Cardiac muscle cell (in vitro differentiated cells and primary cell): ENCODE results near the gene SEPTIN8. TPM values are rescaled to one million over a fixed set of nuclear protein-coding genes. Genes with fewer than 3 reads are reported as not detected.

Experiments used
- DNase-seq, 2 donors: peaks; one replicate each; pipeline versions ENCODE4 v3.0.0 to v3.0.0-alpha.2; 2010 to 2017; ENCODE audit warnings: low read depth in 1 of 2, low spot score in 1 of 2
- H3K27ac ChIP-seq: fragments of 200-600 bp; sonication (generic); 2 replicates; pipeline ENCODE4 v1.5.1; 2016
- H3K27me3 ChIP-seq: fragments of 200-600 bp; sonication (generic); 2 replicates; pipeline ENCODE4 v1.6.0; 2016; ENCODE audit warnings: control low read depth
- H3K36me3 ChIP-seq: fragments of 200-600 bp; sonication (generic); 2 replicates; pipeline ENCODE4 v1.5.1; 2016; ENCODE audit warnings: control low read depth
- H3K4me1 ChIP-seq: fragments of 200-600 bp; sonication (generic); 2 replicates; pipeline ENCODE4 v1.8.1; 2017; ENCODE audit warnings: low read depth, mild to moderate bottlenecking, mixed run types
- H3K4me3 ChIP-seq: fragments of 200-600 bp; sonication (generic); 2 replicates; pipeline ENCODE4 v1.5.1; 2016; ENCODE audit warnings: mild to moderate bottlenecking
- H3K9me3 ChIP-seq: fragments of 200-600 bp; sonication (generic); 2 replicates; pipeline ENCODE4 v1.5.1; 2017; ENCODE audit warnings: low read depth, mild to moderate bottlenecking, control low read depth
- CTCF ChIP-seq: IDR thresholded peaks from 2 replicates; pipeline ENCODE4 v1.5.1; 2012; ENCODE audit warnings: low read depth, mild to moderate bottlenecking, low read length
- polyA plus RNA-seq: library from polyadenylated mRNA; unstranded; fragments of >200 nt; fragmentation: Nextera tagmentation; extraction: Ambion mirVana; gene quantifications from 2 replicates; pipeline ENCODE4 v1.2.1, GENCODE V29; 2016
- total RNA-seq: library from RNA; depleted of rRNA; stranded (reverse); fragments of >200 nt; gene quantifications from 2 replicates; pipeline ENCODE4 v1.2.3, GENCODE V29; 2016

Gene SEPTIN8
- total and polyA plus RNA-seq, 2 experiments from 2014 or later: 18.6 to 51.9 TPM

GRCh38 chr5:132742158-132742557, 34.9 kb downstream of the SEPTIN8 start:
- TF ChIP-seq CTCF: no peak
- H3K4me1 ChIP-seq: no peaks in the 10 kb centered on the region
- no peaks in the 10 kb centered on the region for H3K36me3 ChIP-seq
- no peak for DNase-seq
- peaks cover 54% of the 10 kb centered on the region for H3K27me3 ChIP-seq
- H3K27ac ChIP-seq: no peak overlapping the region
- H3K4me3 ChIP-seq: no peak overlapping the region
- H3K9me3 ChIP-seq: no peaks in the 10 kb centered on the region

- Histone ChIP-seq H3K27ac (no peak overlapping the region), H3K27me3 (peaks cover 24% of the 10 kb centered on the region), H3K9me3 (no peaks in the 10 kb centered on the region), H3K4me1 (peaks cover 5% of the 10 kb centered on the region), H3K36me3 (no peaks in the 10 kb centered on the region), H3K4me3 (no peak overlapping the region)
- no peak for TF ChIP-seq CTCF
- DNase-seq: no peak
Measured at GRCh38 chr5:132739232-132739631, 37.8 kb downstream of the SEPTIN8 start.

- Histone ChIP-seq H3K4me3 (no peak overlapping the region), H3K36me3 (no peaks in the 10 kb centered on the region), H3K27me3 (peaks cover 17% of the 10 kb centered on the region), H3K9me3 (no peaks in the 10 kb centered on the region), H3K27ac (no peak overlapping the region), H3K4me1 (peaks cover 5% of the 10 kb centered on the region)
- TF ChIP-seq CTCF: no peak
- no peak for DNase-seq
Measured at GRCh38 chr5:132737982-132738681, 38.9 kb downstream of the SEPTIN8 start.

GRCh38 chr5:132736853-132737833, 39.9 kb downstream of the SEPTIN8 start, which contains the start of gene KIF3A:
KIF3A (minus strand) TSS chr5:132737546; CDS start chr5:132737419, 127 bp downstream.
- Histone ChIP-seq H3K36me3 (peaks cover 3% of the 10 kb centered on the region), H3K4me1 (peaks cover 5% of the 10 kb centered on the region), H3K4me3 (peak within 1 kb of the TSS; percentile 85), H3K9me3 (no peaks in the 10 kb centered on the region), H3K27ac (no peak within 1 kb of the TSS), H3K27me3 (peaks cover 13% of the 10 kb centered on the region)
- peak; percentile 8 for TF ChIP-seq CTCF
- DNase-seq: peak; percentile 95 to 97

GRCh38 chr5:132734687-132735086, 42.4 kb downstream of the SEPTIN8 start:
- H3K27ac ChIP-seq: no peak overlapping the region
- DNase-seq: no peak
- peaks cover 5% of the 10 kb centered on the region for H3K4me1 ChIP-seq
- no peak overlapping the region for H3K4me3 ChIP-seq
- TF ChIP-seq CTCF: no peak
- no peaks in the 10 kb centered on the region for H3K9me3 ChIP-seq
- H3K27me3 ChIP-seq: no peaks in the 10 kb centered on the region
- peaks cover 3% of the 10 kb centered on the region for H3K36me3 ChIP-seq
